Stimulated activated CD4-positive, alpha-beta T cell treated with anti-CD3 and anti-CD28 coated beads, Interleukin-15, amount 100 ng/mL, for 48 hours (primary cell): ENCODE data around the gene UST.
"Not testable (repeated sequence)": the region's sequence is repeated elsewhere in the genome, so short reads cannot be mapped to it uniquely, and the experiment has no call there.

Experiments used
- DNase-seq, 2 donors: peaks; one replicate each; pipeline ENCODE4 v3.0.0-alpha.2; 2020; ENCODE audit warnings: low read depth in 2 of 2

Gene UST

DNA sequence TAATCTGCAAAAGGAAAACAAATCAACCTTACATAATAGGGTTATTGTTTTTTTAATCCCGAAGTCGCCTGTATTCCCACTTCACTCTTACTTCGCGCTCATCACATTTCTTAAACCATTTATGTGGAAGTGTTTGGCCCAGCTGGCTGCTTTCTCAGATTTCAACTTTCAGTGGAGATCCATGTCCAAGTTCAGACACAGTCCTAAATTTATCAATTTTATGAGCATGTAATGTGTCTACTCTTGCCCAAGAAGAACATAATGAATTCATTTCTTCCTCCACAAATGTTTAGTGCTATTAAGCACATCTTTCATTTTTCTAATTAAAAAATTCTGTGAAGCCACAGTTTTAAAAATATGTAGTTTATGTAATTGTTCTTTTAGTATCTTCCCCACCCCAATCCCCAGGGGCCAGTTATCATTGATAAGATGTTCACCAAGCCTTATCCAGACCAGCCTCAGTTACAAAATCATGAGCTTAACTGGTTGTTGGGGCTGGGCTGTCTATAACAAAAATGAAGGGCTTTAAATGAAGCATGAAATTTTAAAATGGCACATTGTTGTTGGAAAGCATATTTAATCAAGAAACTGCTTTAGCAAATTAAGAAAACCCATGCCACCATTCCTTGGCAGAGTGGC, 151.7 kb downstream of the UST start:
- DNase-seq: no peak

- DNase-seq: no peak
Measured at GRCh38 chr6:148904896-148905870, 158.4 kb downstream of the UST start.

GRCh38 chr6:148905901-148906300, 159.1 kb downstream of the UST start:
- no peak for DNase-seq

- DNase-seq: no peak
Measured at GRCh38 chr6:148906386-148906785, 159.6 kb downstream of the UST start.

GRCh38 chr6:148907573-148907972, 160.7 kb downstream of the UST start:
- DNase-seq: no peak

GRCh38 chr6:148912252-148912651, 165.4 kb downstream of the UST start:
- DNase-seq: no peak

GRCh38 chr6:148915810-148916209, 169.0 kb downstream of the UST start:
- no peak for DNase-seq

GRCh38 chr6:148916485-148916884, 169.7 kb downstream of the UST start:
- DNase-seq: not testable (repeated sequence)

- DNase-seq: no peak
Measured at GRCh38 chr6:148924226-148925012, 177.6 kb downstream of the UST start.

DNA sequence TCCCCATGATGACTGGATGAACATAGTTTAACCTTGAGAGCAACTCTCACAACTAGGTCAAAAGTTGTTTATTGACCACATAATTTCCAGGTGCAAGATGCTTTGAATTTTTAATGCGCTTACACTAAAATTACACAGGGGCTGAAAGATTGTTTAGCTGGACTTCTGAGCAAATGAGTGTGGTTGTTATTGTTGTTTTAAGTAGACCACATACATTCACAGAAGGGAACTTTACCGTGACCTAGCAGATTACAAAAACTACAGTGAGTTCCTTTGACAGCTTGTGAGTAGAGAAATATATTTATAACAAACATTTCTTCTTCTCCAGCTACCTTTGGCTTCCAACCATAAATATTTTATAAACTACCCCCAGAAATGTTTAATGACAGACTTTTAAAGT, 178.9 kb downstream of the UST start:
- DNase-seq: no peak

- DNase-seq: no peak
Measured at GRCh38 chr6:148926478-148926877, 179.6 kb downstream of the UST start.

GRCh38 chr6:148927586-148927985, 180.8 kb downstream of the UST start:
- no peak for DNase-seq

DNA sequence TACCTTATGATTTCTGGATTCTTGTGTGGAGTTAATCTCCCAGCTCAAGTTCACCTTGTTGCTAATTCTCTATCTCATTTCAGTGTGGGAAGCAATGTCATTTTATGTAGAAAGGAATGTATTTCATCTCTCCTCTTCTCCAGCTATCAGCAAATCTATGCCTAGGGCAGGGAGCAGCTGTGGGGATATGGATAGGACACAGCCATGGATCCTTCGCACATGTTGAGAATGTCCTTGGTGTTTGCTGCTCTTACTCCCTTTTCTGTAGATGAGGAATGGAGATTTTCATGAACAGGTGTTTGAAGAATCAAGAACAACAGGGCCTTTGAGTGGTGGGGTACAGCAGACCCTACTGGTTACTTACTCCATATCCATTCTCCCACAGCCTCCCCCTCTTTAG, 182.0 kb downstream of the UST start:
- no peak for DNase-seq

DNA sequence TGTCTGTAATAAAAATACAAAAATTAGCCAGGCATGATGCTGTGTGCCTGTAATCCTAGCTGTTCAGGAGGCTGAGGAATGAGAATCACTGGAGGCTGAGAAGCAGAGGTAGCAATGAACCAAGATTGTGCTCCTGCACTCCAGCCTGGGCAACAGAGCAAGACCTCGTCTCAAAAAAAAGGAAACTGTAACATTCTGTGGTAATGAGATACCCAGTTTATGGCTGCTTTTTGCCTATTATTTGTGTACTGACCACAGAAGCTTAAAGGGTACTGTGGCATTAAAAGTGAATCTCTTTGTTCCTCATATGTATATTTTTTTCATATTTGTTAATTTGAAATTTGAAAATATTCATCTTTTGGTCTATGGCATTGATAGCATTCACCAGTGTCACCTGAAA, 185.4 kb downstream of the UST start:
- DNase-seq: no peak

- DNase-seq: no peak
Measured at GRCh38 chr6:148932731-148933130, 185.9 kb downstream of the UST start.

DNA sequence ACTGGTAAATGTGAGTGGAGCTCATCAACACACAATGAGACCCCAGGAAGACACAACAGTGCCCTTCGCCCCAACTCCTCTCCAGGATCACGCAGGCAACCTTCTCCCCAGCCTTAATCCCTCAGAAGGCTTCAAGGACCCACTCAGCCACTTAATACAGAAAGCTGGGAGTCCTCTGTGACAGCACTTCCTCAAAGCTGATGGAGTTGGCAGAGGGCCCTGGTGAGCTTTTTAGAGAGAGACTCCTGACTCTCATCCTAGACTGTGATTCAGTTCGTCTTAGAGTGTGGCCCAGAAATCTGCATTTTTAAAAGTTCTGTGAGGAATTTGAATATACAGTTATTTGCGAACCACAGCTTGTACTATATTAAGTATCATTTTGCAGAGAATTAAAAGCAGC, 187.7 kb downstream of the UST start:
- no peak for DNase-seq

GRCh38 chr6:148934961-148935360, 188.1 kb downstream of the UST start:
- no peak for DNase-seq

DNA sequence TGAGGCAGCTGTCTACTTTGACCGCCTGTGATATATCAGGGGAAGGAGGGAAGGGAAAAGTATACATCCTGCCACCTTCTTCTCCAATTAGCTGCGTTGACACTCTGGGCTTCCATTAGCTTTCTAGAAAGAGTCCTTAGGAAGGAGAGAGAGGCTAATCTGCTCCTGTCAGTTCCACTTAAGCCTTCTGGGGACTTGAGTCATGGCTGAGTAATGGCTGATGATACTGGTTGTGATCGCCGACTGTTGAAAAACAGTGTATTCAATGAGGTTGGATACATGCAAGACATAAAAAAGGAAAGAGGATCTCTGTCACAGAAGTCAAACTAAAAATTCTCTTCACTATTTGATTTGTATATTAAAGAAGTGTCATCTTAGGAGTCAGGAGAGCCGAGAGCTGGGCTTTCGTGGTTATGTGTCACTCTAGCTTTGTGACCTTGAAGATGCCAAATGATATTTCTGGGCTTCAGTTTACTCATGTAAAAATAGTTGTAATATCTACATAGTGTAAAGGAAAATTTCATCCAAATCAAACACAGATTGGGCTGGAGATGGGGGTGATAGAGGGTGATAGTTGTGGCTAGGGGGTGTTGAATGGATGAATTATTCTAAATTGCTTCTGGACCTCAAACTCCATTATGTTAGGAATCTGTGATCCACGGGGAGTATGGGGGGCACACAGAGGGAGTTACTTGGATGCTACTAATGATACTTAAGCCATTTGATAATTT, 189.0 kb downstream of the UST start:
- DNase-seq: no peak

GRCh38 chr6:148943451-148943850, 196.6 kb downstream of the UST start:
- no peak for DNase-seq

DNA sequence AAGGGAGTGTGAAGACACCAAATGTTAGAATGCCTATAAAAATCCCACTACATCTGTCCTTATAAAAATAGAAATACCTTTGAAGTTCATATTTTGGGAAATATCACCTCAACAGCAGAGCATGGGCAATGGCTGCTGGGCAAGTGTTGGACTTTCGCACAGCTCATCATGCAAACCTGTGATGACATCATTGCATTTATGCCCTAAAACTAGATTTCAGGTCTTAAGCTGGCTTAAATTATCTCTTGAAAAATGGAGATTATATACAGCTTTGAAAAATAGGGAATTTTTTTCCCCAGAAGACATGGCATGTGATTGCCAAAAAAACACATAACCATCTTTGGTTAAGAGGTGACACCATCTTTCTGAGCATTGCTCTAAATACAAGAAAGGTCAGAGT, 197.8 kb downstream of the UST start:
- no peak for DNase-seq

- no peak for DNase-seq
Measured at GRCh38 chr6:148945301-148946021, 198.6 kb downstream of the UST start.
